Vagina (tissue), 2 donors: ENCODE data around the gene CD79B. TPM values are rescaled to one million over a fixed set of nuclear protein-coding genes. Genes with fewer than 3 reads are reported as not detected.

ENCODE experiments used
- DNase-seq, 2 donors: peaks; one replicate each; pipeline ENCODE4 v3.0.0-alpha.2; 2017; ENCODE audit errors: extremely low spot score in 2 of 2
- H3K27ac ChIP-seq: fragments of 200-600 bp; sonication (generic); one replicate; pipeline ENCODE4 v1.5.1; 2019
- H3K27me3 ChIP-seq: fragments of 200-600 bp; sonication (generic); one replicate; pipeline ENCODE4 v1.5.1; 2019
- H3K36me3 ChIP-seq, 2 donors: fragments of 200-600 bp; sonication (generic); one replicate each; pipeline ENCODE4 v1.5.1; 2017 to 2019
- H3K4me1 ChIP-seq: fragments of 200-600 bp; sonication (generic); one replicate; pipeline ENCODE4 v1.5.1; 2019
- H3K4me3 ChIP-seq, 2 donors: fragments of 200-600 bp; sonication (generic); 1 replicate in 1 of 2; 2 replicates in 1 of 2; pipeline ENCODE4 v1.5.1; 2016 to 2019
- H3K9me3 ChIP-seq: fragments of 200-600 bp; sonication (generic); one replicate; pipeline ENCODE4 v1.5.1; 2019
- POLR2A ChIP-seq, 2 donors: fragments of 450-650 bp; IDR thresholded peaks; one replicate each; pipeline ENCODE4 v1.6.1; 2017; ENCODE audit warnings: antibody characterized with exemption in 2 of 2, mild to moderate bottlenecking in 2 of 2, moderate library complexity in 2 of 2
- POLR2AphosphoS5 ChIP-seq, 2 donors: sonication (generic); formaldehyde crosslinking; IDR thresholded peaks; one replicate each; pipeline ENCODE4 v1.9.0; 2017; ENCODE audit warnings: antibody characterized with exemption in 2 of 2, mild to moderate bottlenecking in 2 of 2, low read depth in 1 of 2; ENCODE audit not compliant: insufficient read depth in 1 of 2
- intact Hi-C: fragments of 100-400 bp; cut with DNase I; formaldehyde crosslinking; loops from one replicate; pipeline ENCODE4 v1.15.1; 2023
- small RNA-seq: library from RNA; depleted of rRNA; stranded (forward); fragments of <200 nt; gene quantifications from one replicate; pipeline ENCODE3, GENCODE V24; 2016
- total RNA-seq: library from RNA; depleted of rRNA; stranded (reverse); fragments of >200 nt; gene quantifications from one replicate; pipeline ENCODE4 v1.2.3, GENCODE V29; 2016
- TF ChIP-seq, protein P1 (sequence below), 3 experiments: fragments of 450-650 bp in 2 of 3; fragments of 200-600 bp in 1 of 3; sonication (generic) in 1 of 3; IDR thresholded peaks; one replicate each; pipeline ENCODE4 v1.5.1; 2017 to 2019; ENCODE audit warnings: antibody characterized with exemption in 3 of 3, mild to moderate bottlenecking in 2 of 3, moderate library complexity in 2 of 3

Gene CD79B
- total RNA-seq, 1 donor from 2014 or later = 3.9 TPM

DNA sequence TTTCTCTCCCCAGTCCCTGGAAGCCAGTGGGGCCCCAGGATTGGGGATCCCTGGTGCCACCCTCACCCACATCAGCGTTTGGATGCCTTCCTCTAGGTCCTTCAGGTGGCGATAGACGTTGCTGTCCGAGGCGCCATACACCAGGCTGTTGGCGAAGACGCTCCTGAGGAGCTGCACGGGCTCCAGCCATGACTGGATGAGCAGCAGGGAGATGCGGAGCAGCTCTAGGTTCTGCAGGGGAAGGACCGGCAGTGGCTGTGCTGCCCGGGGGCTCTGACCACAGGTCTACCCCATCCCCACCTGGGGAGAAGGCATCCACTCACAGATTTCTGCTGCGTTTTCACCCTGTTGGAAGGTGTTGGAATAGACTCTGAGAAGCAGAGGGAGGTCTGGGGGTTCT is 51.4 kb downstream of the CD79B start:
- H3K4me3 ChIP-seq = no peak overlapping the region
- no peaks in the 10 kb centered on the region for H3K27me3 ChIP-seq
- H3K36me3 ChIP-seq = no peaks in the 10 kb centered on the region
- no peaks in the 10 kb centered on the region for H3K4me1 ChIP-seq
- TF ChIP-seq POLR2A (IDR thresholded peaks at IDR 0.05) (no peak), POLR2AphosphoS5 (IDR thresholded peaks at IDR 0.05; ENCODE audit: insufficient read depth in 1 of 2, low read depth in 1 of 2) (no peak)
- TF ChIP-seq, protein P1, sequence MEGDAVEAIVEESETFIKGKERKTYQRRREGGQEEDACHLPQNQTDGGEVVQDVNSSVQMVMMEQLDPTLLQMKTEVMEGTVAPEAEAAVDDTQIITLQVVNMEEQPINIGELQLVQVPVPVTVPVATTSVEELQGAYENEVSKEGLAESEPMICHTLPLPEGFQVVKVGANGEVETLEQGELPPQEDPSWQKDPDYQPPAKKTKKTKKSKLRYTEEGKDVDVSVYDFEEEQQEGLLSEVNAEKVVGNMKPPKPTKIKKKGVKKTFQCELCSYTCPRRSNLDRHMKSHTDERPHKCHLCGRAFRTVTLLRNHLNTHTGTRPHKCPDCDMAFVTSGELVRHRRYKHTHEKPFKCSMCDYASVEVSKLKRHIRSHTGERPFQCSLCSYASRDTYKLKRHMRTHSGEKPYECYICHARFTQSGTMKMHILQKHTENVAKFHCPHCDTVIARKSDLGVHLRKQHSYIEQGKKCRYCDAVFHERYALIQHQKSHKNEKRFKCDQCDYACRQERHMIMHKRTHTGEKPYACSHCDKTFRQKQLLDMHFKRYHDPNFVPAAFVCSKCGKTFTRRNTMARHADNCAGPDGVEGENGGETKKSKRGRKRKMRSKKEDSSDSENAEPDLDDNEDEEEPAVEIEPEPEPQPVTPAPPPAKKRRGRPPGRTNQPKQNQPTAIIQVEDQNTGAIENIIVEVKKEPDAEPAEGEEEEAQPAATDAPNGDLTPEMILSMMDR (IDR thresholded peaks at IDR 0.05) = no peak
- no peak for DNase-seq
- no peaks in the 10 kb centered on the region for H3K9me3 ChIP-seq
- intact Hi-C loops = no loop called here
- no peak overlapping the region for H3K27ac ChIP-seq

Small RNA genes lying within 50 kb of the gene (small RNA-seq; reads per million reads assigned to genes)
- gene AC040958.1 (not detected), gene AC127029.1 (not detected), gene GH1 (not detected)

Other genes starting within 250 kb of the CD79B start
- 22.6 TPM for gene LIMD2, start 232.2 kb downstream of the CD79B start, total RNA-seq
- gene STRADA, start 190.5 kb downstream of the CD79B start, total RNA-seq = 19.4 TPM
- gene CCDC47, start 158.7 kb downstream of the CD79B start, total RNA-seq = 66.5 TPM
- 121 TPM for gene DDX42, start 158.2 kb downstream of the CD79B start, total RNA-seq
- gene PSMC5, start 104.9 kb downstream of the CD79B start, total RNA-seq = 92.3 TPM
- 44.7 TPM for gene FTSJ3, start 104.7 kb downstream of the CD79B start, total RNA-seq
- gene SMARCD2, start 89.6 kb downstream of the CD79B start, total RNA-seq = 146 TPM
- not detected for gene CSH2, start 58.7 kb downstream of the CD79B start, total RNA-seq
- gene GH2, start 50.4 kb downstream of the CD79B start, total RNA-seq = not detected
- gene CSH1, start 35.8 kb downstream of the CD79B start, total RNA-seq = not detected
- not detected for gene CSHL1, start 21.1 kb downstream of the CD79B start, total RNA-seq
- gene GH1, start 13.5 kb downstream of the CD79B start, total RNA-seq = not detected
- 0.98 TPM for gene SCN4A, start 40.6 kb upstream of the CD79B start, total RNA-seq
- not detected for gene PRR29, start 66.0 kb upstream of the CD79B start, total RNA-seq
- 55.7 TPM for gene ICAM2, start 88.3 kb upstream of the CD79B start, total RNA-seq
- 31.4 TPM for gene ERN1, start 197.8 kb upstream of the CD79B start, total RNA-seq